PC-3 (cell line): ENCODE data around the gene FN1. TPM values are rescaled to one million over a fixed set of nuclear protein-coding genes. Genes with fewer than 3 reads are reported as not detected.

ENCODE experiments used
- ATAC-seq: fragments of 200-7000 bp; cut with Tn5 transposase; 2 replicates; pipeline ENCODE4 v1.9.1; 2020; ENCODE audit warnings: mild to moderate bottlenecking, moderate library complexity
- BruUV-seq: library from RNA; stranded (reverse); fragments of 400-500 nt; replicated peaks from 2 replicates; lab custom pipeline; 2021; lab: Mats Ljungman, UMichigan
- CTCF ChIA-PET: fragments of 300-600 bp; sonication (Branson Sonifier 250); formaldehyde crosslinking; loops from one replicate; lab custom pipeline; 2022; ENCODE audit warnings: antibody characterized with exemption; lab: Charles Lee
- POLR2A ChIA-PET: fragments of 300-600 bp; sonication (Branson Sonifier 250); formaldehyde crosslinking; loops from one replicate; lab custom pipeline; 2022; ENCODE audit warnings: antibody characterized with exemption; ENCODE audit not compliant: unreplicated experiment; lab: Charles Lee
- DNase-seq: peaks from one replicate; pipeline ENCODE4 v3.0.0-alpha.2; 2015
- H2AFZ ChIP-seq: fragments of 300-600 bp; sonication (generic); 2 replicates; pipeline ENCODE4 v1.6.0; 2016; ENCODE audit warnings: antibody characterized with exemption, low read length
- H3F3A ChIP-seq: fragments of 300-600 bp; sonication (generic); one replicate; pipeline ENCODE4 v1.6.0; 2017; ENCODE audit warnings: antibody characterized with exemption, low read length, control low read depth, mild to moderate bottlenecking; ENCODE audit not compliant: unreplicated experiment
- H3K27ac ChIP-seq: fragments of 300-600 bp; sonication (generic); 2 replicates; pipeline ENCODE4 v1.5.1; 2016; ENCODE audit warnings: mild to moderate bottlenecking, low read length
- H3K27me3 ChIP-seq: fragments of 300-600 bp; sonication (generic); 2 replicates; pipeline ENCODE4 v1.6.1; 2016; ENCODE audit warnings: low read length, mixed read lengths
- H3K36me3 ChIP-seq: fragments of 300-600 bp; sonication (generic); 2 replicates; pipeline ENCODE4 v1.6.1; 2016; ENCODE audit warnings: low read depth, mixed run types, low read length, mixed read lengths
- H3K4me1 ChIP-seq: fragments of 300-600 bp; sonication (generic); 2 replicates; pipeline ENCODE4 v1.5.1; 2016; ENCODE audit warnings: low read length; ENCODE audit not compliant: insufficient read depth
- H3K4me2 ChIP-seq: fragments of 300-600 bp; sonication (generic); 2 replicates; pipeline ENCODE4 v1.6.0; 2016; ENCODE audit warnings: low read length
- H3K4me3 ChIP-seq: fragments of 300-600 bp; sonication (generic); 2 replicates; pipeline ENCODE4 v1.5.1; 2016; ENCODE audit warnings: mild to moderate bottlenecking, low read length, mixed read lengths
- H3K79me2 ChIP-seq: fragments of 300-600 bp; sonication (generic); 2 replicates; pipeline ENCODE4 v1.6.1; 2017; ENCODE audit warnings: low read length, mixed read lengths
- H3K9ac ChIP-seq: fragments of 300-600 bp; sonication (generic); 2 replicates; pipeline ENCODE4 v1.6.0; 2016; ENCODE audit warnings: mild to moderate bottlenecking, low read length
- H3K9me2 ChIP-seq: fragments of 300-600 bp; sonication (generic); replicated peaks from 2 replicates; pipeline ENCODE4 v1.6.1; 2016; ENCODE audit warnings: mixed run types, low read length, mixed read lengths
- H3K9me3 ChIP-seq: fragments of 300-600 bp; sonication (generic); 2 replicates; pipeline ENCODE4 v1.6.1; 2016; ENCODE audit warnings: low read length, mixed read lengths
- H4K20me1 ChIP-seq: fragments of 300-600 bp; sonication (generic); 2 replicates; pipeline ENCODE4 v1.6.1; 2016; ENCODE audit warnings: low read length, mixed read lengths
- EZH2 ChIP-seq: fragments of 300-600 bp; sonication (generic); IDR thresholded peaks from one replicate; pipeline ENCODE4 v1.6.1; 2017; ENCODE audit warnings: antibody characterized with exemption, mild to moderate bottlenecking, low read length; ENCODE audit not compliant: unreplicated experiment
- EZH2phosphoT487 ChIP-seq: fragments of 300-600 bp; sonication (generic); IDR thresholded peaks from 2 replicates; pipeline ENCODE4 v1.6.1; 2018; ENCODE audit warnings: mild to moderate bottlenecking, antibody characterized with exemption, low read length, borderline replicate concordance
- intact Hi-C: fragments of 100-400 bp; cut with micrococcal nuclease; formaldehyde crosslinking; loops from 2 replicates; pipeline ENCODE4 v1.9.0; 2023
- total RNA-seq: library from RNA; depleted of rRNA; stranded (reverse); fragments of >200 nt; gene quantifications from 2 replicates; pipeline ENCODE4 v1.2.3, GENCODE V29; 2014
- TF ChIP-seq, protein P1 (sequence below): fragments of 300-600 bp; sonication (generic); conservative IDR thresholded peaks from 2 replicates; pipeline ENCODE4 v1.5.1; 2017; ENCODE audit warnings: antibody characterized with exemption, low read depth, mild to moderate bottlenecking, low read length

The FN1 gene
- total RNA-seq, 1 experiment from 2014 or later: 220 TPM

DNA sequence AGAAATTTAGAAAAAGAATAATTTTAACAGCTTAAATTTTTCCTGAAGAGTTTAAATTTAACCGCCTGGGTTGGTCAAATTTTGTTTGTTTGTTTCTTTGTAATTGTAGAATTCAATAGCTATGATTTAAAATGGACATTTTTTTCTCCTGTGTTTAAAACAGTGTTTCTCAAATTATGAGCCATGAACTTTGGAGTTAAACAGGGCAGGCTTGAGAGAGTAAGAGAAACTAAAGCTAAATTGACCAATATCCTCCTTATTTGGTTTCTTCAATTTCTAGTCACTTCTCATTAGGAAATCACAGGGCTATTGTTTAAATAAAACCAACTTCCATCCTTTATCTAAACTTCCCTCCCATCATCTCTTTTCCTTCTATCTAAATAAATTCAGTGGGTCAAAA, 21.9 kb downstream of the FN1 start:
- no peaks in the 10 kb centered on the region for H4K20me1 ChIP-seq
- no peak for TF ChIP-seq EZH2phosphoT487
- TF ChIP-seq, protein P1, sequence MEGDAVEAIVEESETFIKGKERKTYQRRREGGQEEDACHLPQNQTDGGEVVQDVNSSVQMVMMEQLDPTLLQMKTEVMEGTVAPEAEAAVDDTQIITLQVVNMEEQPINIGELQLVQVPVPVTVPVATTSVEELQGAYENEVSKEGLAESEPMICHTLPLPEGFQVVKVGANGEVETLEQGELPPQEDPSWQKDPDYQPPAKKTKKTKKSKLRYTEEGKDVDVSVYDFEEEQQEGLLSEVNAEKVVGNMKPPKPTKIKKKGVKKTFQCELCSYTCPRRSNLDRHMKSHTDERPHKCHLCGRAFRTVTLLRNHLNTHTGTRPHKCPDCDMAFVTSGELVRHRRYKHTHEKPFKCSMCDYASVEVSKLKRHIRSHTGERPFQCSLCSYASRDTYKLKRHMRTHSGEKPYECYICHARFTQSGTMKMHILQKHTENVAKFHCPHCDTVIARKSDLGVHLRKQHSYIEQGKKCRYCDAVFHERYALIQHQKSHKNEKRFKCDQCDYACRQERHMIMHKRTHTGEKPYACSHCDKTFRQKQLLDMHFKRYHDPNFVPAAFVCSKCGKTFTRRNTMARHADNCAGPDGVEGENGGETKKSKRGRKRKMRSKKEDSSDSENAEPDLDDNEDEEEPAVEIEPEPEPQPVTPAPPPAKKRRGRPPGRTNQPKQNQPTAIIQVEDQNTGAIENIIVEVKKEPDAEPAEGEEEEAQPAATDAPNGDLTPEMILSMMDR: no peak
- TF ChIP-seq EZH2: no peak
- no peak overlapping the region for H3K27ac ChIP-seq
- no peak for DNase-seq
- H3K27me3 ChIP-seq: no peaks in the 10 kb centered on the region
- H3K4me1 ChIP-seq: peaks cover 42% of the 10 kb centered on the region
- ChIA-PET CTCF (no interaction called here), POLR2A (interaction anchor here (0.6 kb wide), 1 partner anchor 103 kb away, joined by 4 read pairs; no protein-coding TSS in a partner anchor)
- no peak overlapping the region for H3K4me3 ChIP-seq
- no peaks in the 10 kb centered on the region for H3K9me2 ChIP-seq
- H2AFZ ChIP-seq: no peak overlapping the region
- intact Hi-C loops: no loop called here
- no peak overlapping the region for H3K9ac ChIP-seq
- H3F3A ChIP-seq: peaks cover 4% of the 10 kb centered on the region
- no peak overlapping the region for H3K4me2 ChIP-seq
- ATAC-seq: no peak
- BruUV-seq: no TSS peak
- peaks cover 22% of the 10 kb centered on the region for H3K36me3 ChIP-seq
- H3K9me3 ChIP-seq: no peaks in the 10 kb centered on the region
- H3K79me2 ChIP-seq: no peaks in the 10 kb centered on the region

DNA sequence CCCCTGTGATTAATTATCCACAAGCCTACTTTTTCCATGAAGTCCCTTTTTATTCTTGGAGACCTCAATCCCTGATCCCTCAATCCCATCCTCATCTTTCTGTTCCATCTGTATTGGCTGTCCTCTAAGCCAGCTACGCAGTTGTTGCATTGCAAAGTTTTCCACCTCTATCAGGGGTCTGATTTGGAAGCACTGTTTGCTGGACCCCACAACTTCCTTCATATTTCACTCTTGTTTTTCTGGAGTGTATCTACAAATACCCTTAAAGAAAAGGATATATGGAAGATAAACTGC, 22.4 kb downstream of the FN1 start:
- Histone ChIP-seq H3K36me3 (peaks cover 21% of the 10 kb centered on the region), H3K4me2 (no peak overlapping the region), H2AFZ (no peak overlapping the region), H3K4me3 (no peak overlapping the region), H3K9me3 (no peaks in the 10 kb centered on the region), H3K27ac (no peak overlapping the region), H3K79me2 (no peaks in the 10 kb centered on the region), H3K9me2 (no peaks in the 10 kb centered on the region), H3K9ac (no peak overlapping the region), H4K20me1 (no peaks in the 10 kb centered on the region), H3K4me1 (peaks cover 41% of the 10 kb centered on the region), H3K27me3 (no peaks in the 10 kb centered on the region), H3F3A (peaks cover 4% of the 10 kb centered on the region)
- ChIA-PET CTCF (no interaction called here), POLR2A (interaction anchor here (0.6 kb wide), 1 partner anchor 102 kb away, joined by 4 read pairs; no protein-coding TSS in a partner anchor)
- DNase-seq (no peak), ATAC-seq (no peak)
- no peak for TF ChIP-seq EZH2
- TF ChIP-seq EZH2phosphoT487: no peak
- TF ChIP-seq, protein P1: no peak
- no TSS peak for BruUV-seq
- intact Hi-C loops: no loop called here

DNA sequence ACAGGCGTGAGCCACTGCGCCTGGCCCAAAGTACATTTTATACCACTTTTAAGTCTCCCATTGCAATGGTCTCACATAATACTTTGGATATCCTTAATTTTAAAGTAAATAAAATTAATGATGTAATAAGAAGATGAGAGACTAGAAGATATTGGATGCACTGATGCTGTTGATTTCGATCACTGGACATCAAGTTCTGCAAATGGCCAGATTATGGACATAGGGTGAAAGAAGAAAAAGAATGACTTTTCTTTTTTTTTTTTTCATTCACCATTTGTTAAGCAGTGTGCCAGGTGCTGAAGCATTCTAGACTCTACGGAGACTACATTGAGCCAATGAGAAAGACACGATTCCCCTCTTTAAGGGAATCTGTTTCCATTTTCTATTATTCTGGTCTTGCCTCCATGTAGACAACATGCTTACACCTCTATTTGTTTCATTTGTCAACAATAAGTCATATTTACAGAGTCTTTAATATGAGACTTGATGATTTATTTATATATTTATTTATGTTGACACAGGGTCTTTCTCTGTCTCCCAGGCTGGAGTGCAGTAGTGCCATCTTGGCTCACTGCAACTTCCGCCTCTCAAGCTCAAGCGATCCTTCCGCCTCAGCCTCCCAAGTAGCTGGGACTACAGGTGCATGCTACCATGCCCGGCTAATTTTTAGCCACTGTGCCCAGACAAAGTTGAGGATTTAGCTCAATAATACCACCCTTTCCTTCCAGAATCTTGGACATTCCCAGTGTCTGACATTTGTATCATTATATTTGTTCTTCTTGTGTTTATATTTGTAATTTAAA, 23.7 kb downstream of the FN1 start:
- no peaks in the 10 kb centered on the region for H3K79me2 ChIP-seq
- H2AFZ ChIP-seq: no peak overlapping the region
- ATAC-seq (no peak), DNase-seq (no peak)
- H4K20me1 ChIP-seq: no peaks in the 10 kb centered on the region
- H3K4me1 ChIP-seq: peaks cover 39% of the 10 kb centered on the region
- H3K4me2 ChIP-seq: no peak overlapping the region
- peaks cover 19% of the 10 kb centered on the region for H3K36me3 ChIP-seq
- H3K9ac ChIP-seq: no peak overlapping the region
- H3K9me3 ChIP-seq: no peaks in the 10 kb centered on the region
- H3K4me3 ChIP-seq: no peak overlapping the region
- H3F3A ChIP-seq: peaks cover 4% of the 10 kb centered on the region
- intact Hi-C loops: loop anchor here (1.0 kb wide), 2 partner anchors 24 to 117 kb away; partner anchors contain the start of gene FN1
- CTCF ChIA-PET: no interaction called here
- TF ChIP-seq, protein P1: no peak
- TF ChIP-seq EZH2 (no peak), EZH2phosphoT487 (no peak)
- H3K27ac ChIP-seq: 0 out of 2 replicates have a peak overlapping the region, but pooled peaks have one; percentile 89
- no TSS peak for BruUV-seq
- no peaks in the 10 kb centered on the region for H3K27me3 ChIP-seq
- POLR2A ChIA-PET: no interaction called here
- no peaks in the 10 kb centered on the region for H3K9me2 ChIP-seq
